Head of caudate nucleus (tissue), 42 donors: Measurements from ENCODE around the gene GCK.
"Not testable (repeated sequence)": the region's sequence is repeated elsewhere in the genome, so short reads cannot be mapped to it uniquely, and the experiment has no call there.

Experiments
- DNase-seq, 42 donors: peaks; one replicate each; pipeline versions ENCODE4 v3.0.0 to v3.0.0-alpha.2; 2020 to 2021; ENCODE audit warnings: mixed read lengths in 7 of 42
- intact Hi-C: fragments of 100-400 bp; cut with DNase I; formaldehyde crosslinking; loops from one replicate; pipeline ENCODE4 v1.15.0; 2022

The GCK gene

DNA sequence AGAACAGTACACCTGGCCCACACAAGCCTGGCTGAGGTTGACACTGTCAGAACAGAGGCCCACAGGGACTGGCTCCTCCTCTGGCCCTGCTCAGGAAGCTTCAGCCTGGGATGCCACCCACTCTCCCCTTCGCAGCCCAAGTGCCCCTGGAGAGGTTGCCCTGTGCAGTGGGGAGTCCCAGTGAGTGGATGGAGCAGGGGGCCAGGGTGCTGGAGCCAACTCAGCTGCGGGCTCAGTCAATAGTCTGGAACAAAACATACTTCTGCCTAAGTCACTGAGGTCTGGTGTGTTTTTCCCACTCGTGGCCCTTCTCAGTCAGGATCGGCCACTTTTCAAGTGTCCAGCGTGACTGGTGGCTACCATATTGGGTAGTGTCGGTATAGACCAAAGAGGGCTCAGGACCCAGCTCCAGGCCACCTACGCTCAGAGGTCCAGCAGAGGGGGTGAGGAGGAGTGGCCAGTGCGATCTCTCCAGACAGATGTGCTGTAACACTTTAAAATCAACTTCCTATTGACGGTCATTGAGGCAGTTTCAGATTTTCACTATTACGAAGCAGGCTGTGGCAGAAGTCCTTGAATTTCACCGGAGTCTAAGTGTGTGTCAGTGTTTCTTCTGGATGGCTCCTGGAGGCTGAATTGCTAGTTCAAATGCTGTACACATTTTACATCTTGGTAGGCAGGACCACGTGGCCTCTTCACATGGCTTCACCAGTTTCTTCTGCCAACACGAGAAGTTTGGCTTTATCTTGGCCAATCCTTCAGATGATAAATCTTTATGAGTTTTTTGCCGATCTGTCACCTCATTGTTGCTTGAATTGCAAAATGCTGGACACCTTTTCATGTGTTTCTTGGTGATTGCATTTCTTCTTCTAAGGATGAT lies 994 bp upstream of the GCK start:
- DNase-seq: peak in 2 of 42 donors; percentile 7 to 26
- intact Hi-C loops: no loop called here

DNA sequence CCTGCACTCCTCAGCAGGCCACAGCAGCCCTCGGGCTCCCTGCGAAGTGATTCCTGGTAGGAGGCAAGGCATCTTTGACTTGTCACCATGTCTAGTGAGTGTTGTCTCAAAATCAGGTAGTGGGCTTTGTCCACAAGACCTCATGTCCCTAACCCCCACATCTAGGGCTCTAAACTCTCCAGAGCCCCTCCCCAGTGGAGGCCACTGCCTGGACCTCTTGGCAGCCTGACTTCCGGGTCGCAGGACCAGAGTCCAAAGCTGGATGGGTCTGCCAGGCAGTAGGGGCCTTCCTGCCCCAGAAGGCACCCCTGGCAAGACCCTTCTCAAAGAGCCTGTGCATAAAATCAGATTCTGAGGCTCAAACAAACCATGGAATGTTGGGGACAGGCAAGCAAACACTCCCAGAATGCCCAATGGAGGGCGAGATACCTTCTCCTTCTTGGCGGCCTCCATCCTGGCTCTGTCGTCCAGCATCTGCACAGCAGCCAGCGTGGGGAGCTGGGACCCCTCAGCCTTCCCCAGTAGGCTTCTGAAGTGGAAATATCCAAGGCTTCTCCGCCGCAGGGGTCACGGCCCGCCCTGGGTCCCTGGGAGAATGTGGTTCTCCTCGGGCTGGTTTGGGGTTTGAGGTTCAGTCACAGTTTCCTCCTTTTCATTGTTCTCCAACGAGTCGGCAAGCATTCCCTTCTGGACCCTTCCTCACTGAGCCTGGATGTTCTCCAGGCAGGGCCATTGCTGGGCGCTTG lies 586 bp downstream of the GCK start:
- intact Hi-C loops: no loop called here
- peak in 1 of 42 donors; percentile 3 for DNase-seq

DNA sequence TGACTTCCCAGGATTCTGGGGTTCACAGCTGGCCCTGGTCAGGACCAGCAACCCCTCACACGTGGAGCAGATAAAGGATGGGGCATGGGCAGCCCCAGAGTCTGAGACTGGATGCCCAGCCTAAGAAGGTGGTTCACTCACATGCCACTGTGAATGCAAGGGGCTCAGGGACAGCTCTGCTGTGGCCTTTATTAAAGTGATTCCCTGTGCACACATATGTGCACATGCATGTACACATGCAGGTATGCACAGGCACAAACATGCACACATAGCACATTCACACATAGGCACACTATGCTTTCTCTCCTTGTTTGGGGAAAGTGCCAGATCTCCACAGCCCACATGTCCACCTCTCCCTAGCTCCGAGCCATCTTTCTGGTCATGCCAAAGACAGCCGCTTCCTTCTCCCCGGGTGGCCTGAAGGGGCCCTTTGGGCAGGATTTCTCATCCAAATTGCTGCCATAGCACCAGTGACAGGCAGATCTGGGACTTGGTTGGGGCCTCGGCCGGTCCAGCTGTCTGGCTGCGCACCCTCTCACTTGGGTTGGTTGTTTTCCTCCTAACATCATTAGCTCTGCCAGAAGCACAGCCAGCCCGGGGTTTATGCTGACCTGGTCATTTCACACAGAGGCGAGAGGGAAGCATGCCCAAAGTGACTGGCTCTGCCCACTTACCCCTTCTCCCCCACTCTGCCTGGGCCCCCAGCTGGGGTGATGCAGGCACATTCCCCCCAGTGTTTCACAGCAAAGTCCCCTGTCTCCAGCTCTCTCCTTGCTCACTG lies 1.4 kb downstream of the GCK start:
- DNase-seq: peak in 14 of 42 donors; percentile 8 to 56 (median 21)
- intact Hi-C loops: no loop called here

DNA sequence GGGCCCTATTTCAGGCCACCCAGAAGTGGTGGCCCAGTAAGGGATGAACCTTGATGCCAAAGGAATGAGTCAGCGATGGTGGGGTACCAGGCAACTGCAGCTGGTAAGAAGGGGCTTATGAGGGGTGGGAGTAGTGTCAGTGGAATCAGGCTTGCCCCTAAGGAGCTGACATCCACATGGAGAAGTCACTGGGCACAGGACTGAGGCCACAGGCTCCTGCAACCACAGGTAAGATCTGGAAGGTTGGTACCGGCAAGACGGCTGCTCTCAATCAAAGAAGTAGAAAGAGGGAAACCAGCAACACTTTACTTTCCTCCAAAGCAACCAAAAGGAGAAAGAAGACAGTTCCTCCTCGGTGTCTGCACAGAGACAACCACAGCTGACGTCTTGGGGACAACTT lies 2.5 kb downstream of the GCK start:
- peak in 2 of 42 donors; percentile 13 to 32 for DNase-seq
- intact Hi-C loops: no loop called here

DNA sequence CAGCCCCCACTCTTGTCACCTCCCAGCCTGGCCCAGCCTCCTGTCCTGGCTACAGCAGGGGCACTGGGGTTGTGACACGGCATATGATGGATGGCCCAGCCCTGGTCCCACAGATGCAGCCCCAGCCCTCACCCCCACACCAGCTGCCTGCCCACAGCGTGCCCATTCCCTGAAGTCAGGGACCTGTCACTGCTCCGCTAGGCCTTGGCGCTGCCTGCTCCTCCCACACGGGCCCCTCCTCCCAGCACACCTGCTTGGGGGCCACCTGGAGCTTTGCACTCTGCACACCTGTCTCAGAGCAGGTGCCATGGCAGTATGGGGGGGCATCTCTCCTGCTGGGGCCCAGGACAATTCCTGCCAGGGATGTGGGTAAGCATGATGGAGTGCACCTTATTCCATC lies 3.5 kb downstream of the GCK start:
- peak in 1 of 42 donors; percentile 26 for DNase-seq
- intact Hi-C loops: no loop called here

DNA sequence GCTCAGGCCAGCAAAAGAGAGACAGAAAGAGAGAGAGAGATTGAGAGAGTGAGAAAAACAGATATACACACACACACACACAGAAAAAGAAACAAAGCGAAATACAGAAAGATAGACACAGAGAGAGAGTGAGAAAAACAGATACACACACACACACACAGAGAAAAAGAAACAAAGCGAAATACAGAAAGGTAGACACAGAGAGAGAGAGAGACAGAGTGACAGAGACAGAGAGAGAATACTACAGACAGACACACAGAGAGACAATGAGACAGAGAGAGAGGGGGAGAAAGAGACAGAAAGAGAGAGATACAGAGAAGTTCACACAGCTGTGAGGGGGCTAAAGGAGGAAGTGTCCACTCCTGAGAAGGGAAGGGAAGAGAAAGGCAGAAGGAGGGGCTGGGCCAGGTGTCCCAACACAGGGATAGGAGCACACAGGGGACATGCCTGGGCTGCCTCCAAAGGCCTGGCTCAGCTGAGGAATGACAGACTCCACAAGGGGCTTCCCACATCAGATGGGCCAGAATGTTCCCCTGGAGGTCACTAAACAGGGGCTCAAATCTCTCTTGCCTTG lies 4.3 kb downstream of the GCK start:
- DNase-seq: peak in 1 of 42 donors; percentile 16
- intact Hi-C loops: no loop called here

DNA sequence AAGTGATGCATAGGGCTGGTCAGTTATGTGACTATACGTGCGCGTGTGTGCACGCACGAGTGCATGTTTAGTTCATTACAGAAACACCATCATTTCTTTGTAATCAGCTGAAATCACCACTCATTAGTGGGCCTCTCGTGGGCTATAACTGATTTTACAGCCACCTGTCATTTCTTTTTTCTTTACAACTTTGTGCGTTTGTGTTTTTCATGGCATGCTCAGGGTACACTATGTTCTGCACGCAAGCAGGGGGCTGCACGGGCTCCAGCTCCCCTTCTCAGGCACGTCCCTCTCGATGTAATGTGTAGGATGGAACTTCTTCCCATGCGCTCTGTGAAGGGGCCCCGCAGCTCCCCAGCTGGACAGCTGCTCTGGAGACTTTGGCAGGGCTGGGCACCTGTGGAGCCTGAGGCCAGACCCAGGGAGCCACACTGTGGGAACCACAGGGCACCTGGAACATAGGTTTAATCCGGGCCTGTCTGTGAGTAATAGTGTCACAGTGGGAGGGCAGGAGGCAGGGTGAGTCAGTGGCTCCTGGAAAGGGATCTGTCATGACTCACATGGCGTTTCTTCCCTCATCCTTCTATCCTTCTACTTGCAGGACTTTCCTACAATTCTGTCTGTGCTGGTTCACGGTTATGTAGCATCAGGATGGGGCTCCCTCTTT lies 4.9 kb downstream of the GCK start:
- intact Hi-C loops: no loop called here
- peak in 21 of 42 donors; percentile 21 to 74 (median 42) for DNase-seq

DNA sequence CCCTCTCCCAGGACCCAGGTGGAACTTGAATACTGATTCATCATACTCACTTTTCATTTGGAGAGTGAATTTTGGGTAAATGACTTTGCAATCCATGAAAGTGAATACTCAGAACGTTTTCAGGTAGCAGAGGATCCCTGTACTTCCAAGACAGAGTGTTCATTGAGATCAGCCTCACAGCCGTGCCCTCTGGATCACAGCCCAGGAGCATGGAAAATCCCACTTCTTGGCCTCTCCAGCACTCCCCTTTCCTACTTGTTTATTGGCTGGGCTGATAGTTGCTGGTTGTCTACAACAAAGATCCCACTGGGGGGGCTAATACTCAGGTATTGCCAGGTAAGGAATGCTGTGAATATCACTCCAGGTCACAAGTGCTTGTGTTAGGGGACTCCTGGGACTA lies 5.9 kb downstream of the GCK start:
- intact Hi-C loops: no loop called here

DNA sequence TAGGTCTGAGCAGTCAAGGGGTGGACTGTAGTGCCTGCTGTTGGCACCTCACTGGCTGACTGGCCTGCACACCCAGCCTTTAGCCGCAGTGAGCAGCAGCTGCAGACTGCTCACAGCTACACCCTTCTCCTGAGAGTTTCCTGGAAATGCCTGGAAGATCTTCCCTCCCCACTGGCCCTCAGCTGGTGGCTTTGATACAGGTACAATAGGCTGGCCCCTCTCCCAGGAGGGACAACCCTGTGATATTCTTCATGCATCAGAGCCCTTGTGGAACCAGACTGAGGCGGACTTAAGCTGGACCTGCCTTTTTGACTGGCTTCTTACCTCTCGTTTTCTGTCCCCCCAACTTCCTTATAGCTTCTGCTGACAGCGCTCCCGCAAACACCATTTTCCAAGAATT lies 6.4 kb downstream of the GCK start:
- intact Hi-C loops: no loop called here
- peak in 1 of 42 donors; percentile 15 for DNase-seq

More for the DNA sequence above, 5.9 kb downstream of the GCK start:
- peak in 2 of 42 donors; percentile 29 to 42 for DNase-seq

DNA sequence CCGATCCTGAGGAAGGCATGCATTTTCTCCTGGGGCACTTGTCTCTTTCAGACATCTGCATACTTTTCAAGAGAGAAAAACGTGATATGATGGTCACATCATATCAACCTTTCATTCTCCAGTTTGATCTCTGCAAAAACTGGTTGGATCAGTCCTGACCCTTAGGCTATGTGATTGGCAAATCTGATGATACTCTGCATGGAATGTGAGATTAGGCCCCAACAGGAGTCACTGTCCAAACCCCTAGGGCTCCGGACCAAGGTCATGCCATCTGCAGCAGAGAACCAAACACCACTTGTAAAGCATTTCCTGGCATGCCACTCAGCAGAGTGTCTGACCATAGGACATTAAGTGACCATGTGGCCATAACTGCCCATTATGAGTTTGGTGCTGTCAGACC lies 8.6 kb downstream of the GCK start:
- intact Hi-C loops: no loop called here
- DNase-seq: peak in 1 of 42 donors; percentile 15

DNA sequence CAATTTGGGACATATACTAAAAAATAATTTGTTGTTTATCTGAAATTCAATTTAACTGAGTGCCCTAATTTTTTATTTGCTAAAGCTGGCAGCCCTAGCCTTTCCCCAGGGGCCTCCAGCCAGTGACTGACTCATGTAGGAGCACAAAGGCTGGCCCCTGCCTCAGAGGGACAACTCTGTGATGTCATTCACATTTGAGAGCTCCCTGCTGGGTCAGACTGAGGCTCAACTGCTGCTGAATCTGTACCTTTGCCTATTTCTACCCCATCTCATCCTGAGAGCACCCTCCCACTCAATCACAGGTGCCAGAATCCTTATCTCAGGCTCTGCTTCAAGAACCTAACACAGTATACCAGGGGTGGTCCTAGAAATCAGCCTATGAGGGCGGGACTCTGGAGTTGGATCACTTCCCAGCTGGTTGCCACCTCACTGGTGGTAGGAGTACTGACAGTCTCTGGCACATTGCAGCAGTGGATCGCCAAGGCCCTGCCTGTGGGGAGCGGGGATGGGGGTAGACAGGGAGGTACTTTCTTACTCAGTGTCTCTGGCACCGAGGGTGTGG lies 11.6 kb downstream of the GCK start:
- intact Hi-C loops: no loop called here
- DNase-seq: peak in 19 of 42 donors; percentile 7 to 83 (median 42)

DNA sequence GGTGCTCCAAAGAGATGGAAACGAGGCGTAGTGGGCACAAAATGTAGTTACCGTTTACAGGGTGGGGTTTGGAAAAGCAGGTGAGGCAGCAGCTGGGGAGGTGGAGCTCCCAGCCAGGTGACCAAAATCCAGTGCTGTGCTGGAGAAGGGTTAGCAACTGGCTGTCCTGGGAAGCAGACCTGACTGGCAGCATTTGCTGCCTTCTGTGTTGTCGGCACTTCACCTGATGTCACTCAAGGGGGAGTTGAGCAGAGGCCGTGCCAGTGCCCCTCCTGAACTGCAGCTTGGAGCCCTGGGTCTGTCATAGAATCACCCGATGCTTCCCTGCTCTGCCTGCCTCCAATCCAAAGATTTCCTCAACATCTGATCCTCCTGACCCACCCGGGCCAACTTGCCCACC lies 12.8 kb downstream of the GCK start:
- intact Hi-C loops: no loop called here
- DNase-seq: peak in 1 of 42 donors; percentile 12

DNA sequence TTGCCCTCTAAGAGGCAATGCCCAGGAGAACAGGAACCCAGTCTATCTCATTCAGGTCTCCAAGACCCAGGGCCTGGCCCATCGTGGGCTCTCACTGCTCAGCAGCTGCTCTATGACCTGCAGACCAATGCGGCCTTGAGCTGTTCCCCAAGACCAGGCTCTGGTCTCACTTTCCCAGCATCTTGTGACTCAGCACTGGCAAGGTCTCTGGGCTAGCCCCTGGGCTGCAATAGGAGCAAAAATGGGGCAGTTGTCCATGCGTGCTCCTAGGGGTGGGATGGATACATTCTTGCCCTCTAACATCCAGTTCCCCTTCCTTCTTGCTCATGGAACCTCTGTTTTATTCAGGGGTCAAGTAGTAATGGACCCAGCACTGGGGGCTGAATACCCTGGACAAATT lies 13.5 kb downstream of the GCK start:
- DNase-seq: peak in 1 of 42 donors; percentile 29
- intact Hi-C loops: no loop called here

DNA sequence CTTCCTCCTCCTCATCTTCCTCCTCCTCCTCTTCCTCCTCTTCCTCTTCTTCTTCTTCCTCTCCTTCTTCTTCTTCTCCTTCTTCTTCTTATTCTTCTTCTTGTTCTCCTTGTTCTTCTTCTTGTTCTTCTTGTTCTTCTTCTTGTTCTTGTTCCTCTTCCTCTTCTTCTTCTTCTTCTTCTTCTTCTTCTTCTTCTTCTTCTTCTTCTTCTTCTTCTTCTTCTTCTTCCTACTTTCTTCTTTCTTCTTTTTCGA lies 14.6 kb downstream of the GCK start:
- intact Hi-C loops, DNase-seq: not testable (repeated sequence)

DNA sequence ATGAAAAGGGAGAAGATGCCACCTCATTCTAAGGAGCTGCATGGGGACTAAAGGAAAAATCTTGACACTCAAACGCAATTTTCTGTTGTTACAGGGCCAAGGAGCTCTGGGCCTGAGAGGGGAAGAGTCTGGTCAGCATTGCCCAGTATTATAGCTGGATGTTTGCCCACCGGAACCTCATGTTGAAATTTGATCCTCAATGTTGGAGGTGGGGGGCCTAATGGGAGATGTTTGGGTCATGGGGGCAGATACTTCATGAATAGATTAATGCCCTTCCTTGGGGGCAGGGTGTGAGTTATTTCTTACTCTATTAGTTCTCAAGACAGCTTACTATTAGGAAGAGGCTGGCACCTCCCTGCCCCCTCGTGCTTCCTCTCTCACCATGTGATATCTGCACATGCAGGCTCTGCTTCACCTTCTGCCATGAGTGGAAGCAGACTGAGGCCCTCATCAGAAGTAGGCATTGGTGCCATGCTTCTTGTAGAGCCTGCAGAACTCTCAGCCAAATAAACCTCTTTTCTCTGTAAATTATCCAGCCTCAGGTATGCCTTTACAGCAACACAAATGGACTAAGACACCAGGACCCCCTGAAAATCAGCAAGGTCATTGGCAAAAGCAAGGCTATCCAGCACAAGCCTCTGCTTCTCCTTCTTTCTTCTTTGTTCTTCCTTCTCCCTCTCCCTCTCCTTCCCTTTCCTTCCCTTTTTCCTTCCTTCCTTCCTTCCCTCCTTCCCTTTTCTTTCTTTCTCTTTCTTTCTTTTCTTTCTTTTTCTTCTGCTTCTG lies 15.1 kb downstream of the GCK start:
- intact Hi-C loops: no loop called here
- DNase-seq: no peak

DNA sequence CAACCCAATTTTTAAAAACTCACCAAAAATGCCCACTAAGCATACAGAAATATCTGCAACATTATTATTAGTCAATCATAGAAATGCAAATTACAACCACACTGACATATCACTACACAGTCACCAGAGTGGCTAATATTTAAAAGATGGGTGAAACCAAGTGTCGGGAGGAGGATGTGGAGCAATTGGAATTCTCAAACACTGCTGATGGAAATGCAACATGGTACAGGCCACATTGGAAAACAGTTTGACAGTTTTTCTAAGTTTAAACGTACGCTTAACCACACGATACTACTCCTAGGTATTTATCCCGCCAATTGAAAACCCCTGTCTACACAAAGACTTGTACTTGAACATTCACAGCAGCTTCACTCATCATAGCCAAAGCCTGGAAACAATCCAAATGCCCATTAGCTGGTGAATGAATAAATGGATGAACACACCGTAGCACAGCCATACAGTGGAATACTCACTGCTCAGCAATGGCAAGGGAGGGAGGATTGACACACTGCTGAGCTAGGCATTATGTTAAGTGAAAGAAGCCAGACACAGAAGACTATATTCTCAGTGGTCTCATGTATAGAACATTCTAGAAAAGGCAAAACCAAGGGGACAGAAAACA lies 16.3 kb downstream of the GCK start:
- DNase-seq: no peak
- intact Hi-C loops: no loop called here

DNA sequence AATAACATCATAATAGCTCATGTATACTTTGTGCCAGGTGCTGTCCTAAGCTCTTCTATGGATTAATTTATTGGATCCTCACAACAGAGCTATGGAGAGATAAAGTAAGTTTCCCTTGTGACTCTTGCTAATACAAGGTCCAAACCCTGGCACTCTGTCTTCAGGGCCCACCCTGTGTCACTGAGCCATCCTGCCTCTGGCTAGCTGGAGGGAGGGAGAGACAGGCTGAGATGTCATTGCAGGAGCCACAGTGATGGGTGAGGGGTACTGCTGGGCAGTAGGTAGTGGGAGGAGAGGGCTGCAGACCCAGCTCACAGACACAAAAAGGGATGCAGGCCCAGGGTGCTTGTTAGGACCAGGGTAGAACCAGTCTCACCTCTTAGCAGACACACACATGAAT lies 16.9 kb downstream of the GCK start:
- no peak for DNase-seq
- intact Hi-C loops: no loop called here
